Endometrial microvascular endothelial cells (primary cell): ENCODE results near the gene SOCS3. TPM values are rescaled to one million over a fixed set of nuclear protein-coding genes. Genes with fewer than 3 reads are reported as not detected.
"Not testable (repeated sequence)": the region's sequence is repeated elsewhere in the genome, so short reads cannot be mapped to it uniquely, and the experiment has no call there.

ENCODE experiments used
- in situ Hi-C: cut with HindIII; loops from 2 replicates; pipeline ENCODE4 v1.10.0; 2017; ENCODE audit warnings: low sequenced_read_pairs, low pct_unique_long_range_greater_than_20kb; ENCODE audit errors: inconsistent ontology term
- total RNA-seq: library from RNA; depleted of rRNA; stranded (reverse); fragments of >200 nt; gene quantifications from one replicate; pipeline ENCODE4 v1.2.3, GENCODE V29; 2015; ENCODE audit errors: inconsistent ontology term

The SOCS3 gene
- total RNA-seq, 1 donor from 2014 or later = 32.7 TPM

DNA sequence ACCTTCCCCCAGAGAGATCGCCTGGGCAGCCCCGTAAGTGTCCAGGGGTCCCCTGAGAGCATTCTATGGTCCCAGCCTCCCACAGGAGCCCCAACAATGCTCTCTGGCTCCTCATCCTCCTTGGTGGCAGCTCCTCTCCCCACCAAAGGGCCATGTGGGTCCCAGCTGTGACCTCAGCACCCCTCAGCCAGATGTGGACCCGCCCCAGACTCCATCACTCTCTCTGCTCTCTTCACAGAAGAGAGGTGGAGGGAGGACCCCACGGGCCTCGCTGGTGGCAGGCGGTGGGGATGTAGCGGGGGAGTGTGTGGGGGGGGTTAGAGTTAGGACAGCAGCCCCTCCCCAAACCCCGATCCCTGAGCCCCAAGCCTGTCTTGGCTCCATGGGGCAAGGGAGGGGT, 41.0 kb downstream of the SOCS3 start:
- in situ Hi-C loops = no loop called here

DNA sequence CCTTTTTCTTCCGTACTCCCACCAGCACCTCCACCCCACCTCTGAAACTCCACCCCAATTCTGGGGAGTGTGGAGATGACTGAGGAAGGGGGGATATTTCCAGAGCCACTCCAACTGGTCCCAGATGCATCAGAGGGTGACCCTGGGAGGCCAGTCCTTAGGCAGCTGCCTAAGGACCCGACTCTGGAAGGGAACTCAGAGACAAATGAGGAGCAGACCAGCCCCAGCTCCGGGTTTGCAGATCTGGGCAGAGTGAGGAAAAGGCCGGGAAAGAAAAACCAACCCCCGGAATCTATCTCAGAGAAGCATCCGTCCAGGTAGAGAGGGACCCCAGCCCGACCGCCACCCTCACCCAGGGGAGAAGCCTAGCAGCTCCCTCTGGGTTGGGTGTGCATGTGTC, 41.5 kb downstream of the SOCS3 start:
- in situ Hi-C loops = no loop called here

DNA sequence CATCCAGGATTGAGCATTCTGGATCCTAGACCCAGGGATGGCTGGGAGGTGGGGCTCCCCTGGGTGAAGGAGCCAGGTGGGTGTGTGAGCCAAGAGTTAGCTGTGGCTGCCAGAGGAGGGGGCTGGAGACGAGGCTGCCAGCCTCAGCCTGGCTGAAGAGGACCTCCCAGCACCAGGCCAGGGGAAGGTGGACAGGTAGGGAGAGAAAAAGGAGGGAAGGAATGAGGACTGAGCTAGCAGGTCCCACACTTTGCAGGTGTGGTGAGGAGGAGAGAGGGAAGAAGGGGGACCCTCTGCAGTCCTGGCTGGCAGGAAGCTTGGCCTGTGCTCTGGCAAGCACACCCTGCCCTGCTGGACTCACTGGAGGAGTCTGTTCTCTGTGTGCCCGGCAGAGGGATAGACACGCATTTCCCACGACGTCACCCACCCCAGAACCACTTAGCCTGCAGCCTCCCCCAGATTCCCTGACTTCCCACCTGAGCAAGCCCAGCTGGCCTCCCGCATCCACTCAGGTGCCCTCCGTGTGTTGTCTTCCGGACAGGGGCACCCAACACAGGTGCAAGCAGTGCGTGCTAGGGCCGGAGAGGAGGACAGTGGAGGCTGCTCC, 42.0 kb downstream of the SOCS3 start:
- in situ Hi-C loops = no loop called here

DNA sequence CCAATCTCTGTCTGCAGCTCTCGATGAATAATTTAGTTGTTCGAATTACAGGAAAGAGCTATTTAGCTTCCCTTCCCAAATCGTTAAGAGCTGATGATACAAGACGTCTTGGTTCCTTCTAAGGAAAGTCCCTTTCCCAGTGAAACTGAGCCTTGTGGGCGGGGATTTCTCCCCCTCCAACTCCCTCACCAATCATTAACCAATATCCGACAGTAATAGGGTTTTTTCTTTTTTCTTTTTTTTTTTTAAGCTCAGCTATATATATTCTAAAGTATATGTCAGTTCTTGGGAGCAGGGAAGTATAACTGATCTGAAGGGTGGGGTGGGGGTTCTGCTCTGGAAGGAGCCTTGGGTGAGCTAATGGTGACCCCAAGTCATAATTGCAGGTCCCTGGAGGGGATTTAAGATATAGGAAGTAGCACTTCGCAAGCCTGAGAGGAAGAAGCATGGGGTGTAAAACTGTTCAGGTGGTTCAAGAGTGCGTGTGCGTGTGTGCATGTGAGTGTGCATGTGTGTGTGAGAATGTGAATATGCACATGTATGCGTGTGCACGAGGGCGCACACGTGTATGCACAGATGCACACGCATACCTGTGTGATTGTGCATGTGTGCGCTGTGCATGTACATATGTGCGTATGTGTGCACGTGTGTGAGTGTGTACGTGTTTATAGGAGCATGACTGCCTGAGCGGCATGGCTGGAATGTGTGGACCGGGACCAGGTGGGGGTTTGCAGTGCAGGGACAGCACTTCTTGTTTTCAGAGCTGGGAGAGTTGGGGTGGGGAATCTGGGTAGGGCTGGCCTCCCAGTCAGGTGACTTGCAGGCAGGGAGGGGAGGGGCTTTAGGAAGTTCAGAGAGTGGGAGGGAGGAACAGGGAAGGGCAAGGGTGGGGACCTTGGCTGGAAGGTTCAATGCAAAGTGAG, 42.7 kb downstream of the SOCS3 start:
- in situ Hi-C loops = no loop called here

DNA sequence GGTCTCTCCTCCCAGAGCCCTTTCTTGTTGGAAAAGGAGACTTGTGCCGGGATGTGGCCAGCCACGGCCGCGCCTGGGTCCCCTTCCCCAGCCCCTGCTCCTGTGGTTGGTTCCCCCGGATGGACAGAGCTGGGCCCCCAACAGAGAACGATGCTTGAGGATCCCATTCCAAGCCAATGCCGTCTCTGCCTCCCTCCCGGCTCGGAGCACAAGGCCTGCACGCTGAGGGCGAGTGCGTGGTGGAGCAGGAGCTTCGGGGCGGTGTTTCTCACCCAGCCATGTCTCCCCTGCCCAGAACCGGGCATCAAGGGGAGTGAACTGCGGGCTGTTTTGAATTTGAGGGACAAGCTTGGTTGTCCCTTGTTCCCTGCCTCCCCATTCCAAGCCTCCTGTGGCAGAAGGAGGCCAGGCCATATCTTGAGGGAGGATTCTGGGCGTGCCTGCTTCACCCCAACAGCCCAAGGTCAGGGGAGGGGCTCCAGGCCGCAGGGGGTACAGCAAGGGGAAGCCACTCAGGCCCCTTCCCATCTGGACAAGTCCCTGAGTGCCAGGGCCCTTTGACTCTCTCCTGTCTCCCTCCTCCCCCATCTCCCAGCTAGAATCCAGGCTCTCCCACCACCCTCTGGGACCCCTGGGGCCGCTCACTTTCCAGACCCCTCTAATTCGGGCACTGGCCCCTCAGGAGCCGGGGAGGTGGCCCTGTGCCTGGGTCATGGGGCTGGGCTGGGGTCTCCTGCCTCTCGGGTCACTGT, 43.6 kb downstream of the SOCS3 start:
- in situ Hi-C loops = no loop called here

DNA sequence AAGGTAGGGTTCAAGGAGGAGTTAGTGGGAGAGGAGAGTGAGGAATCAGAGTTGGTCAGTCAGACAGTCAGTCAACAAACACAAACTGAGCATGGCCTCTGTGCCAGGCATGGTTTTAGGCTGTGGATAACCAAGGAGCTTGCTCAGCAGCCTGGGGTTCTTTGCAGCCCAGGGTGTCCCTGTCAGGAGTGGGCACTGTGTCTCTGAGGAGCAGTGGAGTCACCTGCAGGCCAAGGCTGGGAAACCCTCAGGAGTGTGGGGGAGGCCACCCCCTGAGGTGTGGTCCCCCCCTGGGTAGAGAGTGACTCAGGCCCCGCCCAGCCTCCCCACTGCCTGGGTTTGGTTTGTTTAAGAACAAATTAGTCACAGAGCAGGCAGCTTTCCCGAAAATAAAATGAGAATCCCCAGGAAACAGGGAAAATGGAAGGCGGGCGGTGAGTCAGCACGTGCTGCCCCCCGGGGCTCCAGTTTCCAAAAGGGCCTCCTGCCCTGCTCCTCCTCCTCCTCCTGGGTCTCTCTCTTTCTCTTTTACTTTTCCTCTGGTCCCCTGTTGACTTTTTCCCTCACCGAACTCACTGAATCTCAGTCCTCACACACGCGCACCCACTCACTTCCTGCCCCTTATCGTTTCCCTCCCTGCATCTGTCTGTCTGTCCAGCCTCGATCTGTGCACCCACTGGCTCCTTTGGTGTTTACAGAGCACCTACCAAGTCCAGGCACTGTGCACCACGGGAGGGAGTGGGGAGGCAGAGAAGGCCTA, 44.3 kb downstream of the SOCS3 start:
- in situ Hi-C loops = no loop called here

DNA sequence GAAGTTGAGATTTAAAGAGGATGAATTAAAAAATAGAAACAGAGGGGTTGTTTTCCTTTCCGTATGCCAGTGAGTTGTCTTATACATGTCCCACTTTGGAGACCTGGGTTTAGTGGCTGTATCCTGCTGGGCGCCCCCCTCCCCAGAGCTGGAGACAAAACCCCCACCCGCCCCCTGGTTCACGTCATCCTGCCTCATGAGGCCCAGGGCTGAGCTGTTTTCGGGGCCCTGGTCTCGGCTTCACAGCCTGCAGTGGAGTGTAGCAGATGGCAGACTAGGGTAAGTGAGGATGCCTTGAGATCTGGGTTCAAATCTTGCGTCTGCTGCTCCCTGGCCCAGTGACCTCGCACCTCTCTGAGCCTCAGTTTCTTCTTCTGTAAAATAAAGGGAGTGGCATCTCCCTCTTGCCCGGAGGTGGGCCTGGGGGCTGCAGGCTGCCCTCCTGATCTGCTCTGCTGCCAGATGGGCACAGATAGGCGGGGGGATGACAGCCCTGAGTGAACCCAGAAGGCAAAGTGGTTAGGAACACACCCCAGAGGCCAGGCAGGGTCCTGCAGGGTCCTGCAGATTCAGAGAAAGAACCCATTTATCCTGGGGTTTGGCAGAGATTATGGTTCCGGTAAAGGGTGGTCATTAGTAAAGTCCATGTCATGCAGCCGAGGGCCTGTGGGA, 45.1 kb downstream of the SOCS3 start:
- in situ Hi-C loops = no loop called here

DNA sequence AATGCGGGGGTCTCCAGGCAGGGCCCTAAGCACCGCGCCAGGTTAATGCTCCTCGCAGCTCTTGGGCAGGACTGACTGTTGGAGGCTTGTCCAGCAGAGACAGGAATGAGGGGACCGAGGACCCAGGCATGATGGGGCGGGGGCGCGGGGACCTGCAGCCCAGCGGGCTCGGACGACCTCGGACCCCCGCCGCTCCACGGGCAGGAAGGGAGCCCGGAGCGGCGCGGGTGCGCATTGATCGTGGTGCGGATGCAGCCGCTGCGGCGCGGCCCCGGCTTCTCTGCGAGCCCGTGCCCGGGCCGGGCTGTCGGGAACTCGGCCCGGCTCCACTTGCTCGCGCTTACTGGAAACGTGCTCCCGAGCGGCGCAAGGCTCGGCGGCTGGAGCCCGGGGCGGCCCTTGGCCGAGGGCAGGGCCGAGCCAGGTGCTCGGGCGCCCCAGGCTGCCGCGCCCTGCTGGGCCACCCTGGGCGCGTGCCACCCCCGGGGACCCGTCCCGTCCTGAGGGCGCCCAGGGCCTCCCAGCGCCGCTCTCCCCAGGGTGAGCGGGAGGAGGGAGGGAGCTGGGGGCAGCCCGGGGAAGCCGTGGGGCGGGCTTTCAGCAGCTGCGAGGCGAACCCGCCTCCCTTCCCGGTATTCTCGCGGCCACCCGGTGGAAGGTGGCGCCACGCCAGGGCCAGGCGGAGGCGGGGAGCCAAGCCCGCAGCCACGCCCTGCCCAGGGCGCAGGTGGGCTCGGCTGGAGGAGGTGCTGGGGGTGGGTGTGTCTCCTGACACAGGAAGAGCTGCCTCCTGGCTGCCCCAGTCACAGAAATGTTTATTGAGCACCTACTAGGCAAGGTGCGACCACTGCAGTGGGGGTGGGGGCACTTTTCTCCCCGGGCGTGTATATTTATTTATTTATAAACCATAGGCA, 45.9 kb downstream of the SOCS3 start:
- in situ Hi-C loops = no loop called here

DNA sequence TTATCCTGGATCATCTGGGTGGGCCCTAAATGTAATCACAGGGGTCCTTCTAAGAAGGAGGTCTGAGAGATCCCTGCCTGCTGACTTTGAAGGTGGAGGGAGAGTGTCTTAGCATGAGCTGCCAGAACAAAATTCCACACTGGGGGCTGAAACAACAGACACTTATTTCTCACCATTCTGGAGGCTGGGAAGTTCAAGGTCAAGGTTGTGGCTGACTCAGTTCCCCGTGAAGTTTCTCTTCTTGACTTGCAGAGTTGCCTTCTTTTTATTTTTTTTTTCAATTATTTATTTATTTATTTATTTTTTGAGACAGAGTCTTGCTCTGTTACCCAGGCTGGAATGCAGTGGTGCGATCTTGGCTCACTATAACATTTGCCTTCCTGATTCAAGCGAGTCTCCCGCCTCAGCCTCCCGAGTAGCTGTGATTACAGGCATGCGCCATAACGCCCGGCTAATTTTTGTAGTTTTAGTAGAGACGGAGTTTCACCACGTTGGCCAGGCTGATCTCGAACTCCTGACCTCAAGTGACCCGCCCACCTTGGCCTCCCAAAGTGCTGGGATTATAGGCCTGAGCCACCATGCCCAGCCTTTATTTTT, 50.1 kb downstream of the SOCS3 start:
- in situ Hi-C loops = not testable (repeated sequence)

DNA sequence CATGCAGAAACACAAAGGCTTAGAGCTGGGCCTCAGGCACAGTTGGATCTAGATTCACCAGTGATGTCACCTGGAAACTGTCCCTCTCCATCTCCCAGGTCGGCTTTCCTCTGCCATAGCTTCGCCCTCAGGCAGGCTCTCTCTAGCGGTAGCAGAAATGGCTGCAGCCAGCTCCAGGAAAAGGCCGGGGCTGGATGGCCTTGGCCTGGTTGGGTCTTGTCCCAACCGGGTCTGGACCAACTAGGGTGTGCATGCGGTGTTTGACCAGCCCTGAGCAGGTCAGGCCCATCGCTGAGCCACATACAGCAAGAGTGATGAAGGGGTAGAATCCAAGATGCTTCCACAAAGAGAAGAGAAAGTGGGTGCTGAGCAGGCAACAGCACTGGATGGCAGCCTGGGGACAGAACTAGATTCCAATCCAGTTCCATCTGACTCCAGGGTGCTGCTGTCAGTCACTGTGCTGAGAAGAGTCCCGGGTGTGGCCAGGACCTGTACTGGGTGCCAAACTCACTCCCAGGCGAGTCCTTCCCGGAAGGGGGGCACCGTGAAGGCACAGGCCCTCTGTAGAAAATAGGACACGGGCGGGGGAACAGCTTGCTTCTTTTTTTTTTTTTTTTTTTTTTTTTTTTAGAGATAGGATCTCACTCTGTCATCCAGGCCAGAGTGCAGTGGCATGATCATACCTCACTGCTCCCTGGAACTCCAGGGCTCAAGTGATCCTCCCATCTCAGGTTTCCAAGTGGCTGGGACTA, 51.8 kb downstream of the SOCS3 start:
- in situ Hi-C loops = no loop called here

DNA sequence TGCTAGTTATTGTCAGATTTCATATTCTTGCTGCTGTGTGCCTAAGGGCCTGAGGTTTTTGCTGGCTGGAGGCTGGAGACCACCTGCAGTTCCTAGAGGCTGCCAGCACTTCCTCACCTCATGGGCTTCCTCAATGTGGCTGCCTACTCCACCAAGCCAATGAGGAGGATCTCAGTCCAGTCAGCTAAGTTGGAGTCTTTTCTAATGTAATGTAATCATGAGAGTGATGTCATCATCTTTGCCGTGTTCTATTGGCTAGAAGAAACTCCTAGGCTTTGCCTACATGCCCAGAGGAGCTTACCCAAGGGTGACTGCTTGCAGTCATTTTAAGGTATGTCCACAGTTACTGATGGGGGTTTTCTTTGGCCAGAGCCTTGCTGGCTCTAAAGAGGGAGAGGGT, 53.0 kb downstream of the SOCS3 start:
- in situ Hi-C loops = no loop called here

Other genes with a start within 250 kb of the SOCS3 start
- 30.3 TPM for gene TMC6, start 231.3 kb downstream of the SOCS3 start, total RNA-seq
- not detected for gene TMC8, start 229.3 kb downstream of the SOCS3 start, total RNA-seq
- not detected for gene C17orf99, start 213.7 kb downstream of the SOCS3 start, total RNA-seq
- gene SYNGR2, start 191.5 kb downstream of the SOCS3 start, total RNA-seq = 37.4 TPM
- 139 TPM for gene TK1, start 173.0 kb downstream of the SOCS3 start, total RNA-seq
- gene AFMID, start 172.7 kb downstream of the SOCS3 start, total RNA-seq = 23.1 TPM
- 92.2 TPM for gene BIRC5, start 145.8 kb downstream of the SOCS3 start, total RNA-seq
- not detected for gene TMEM235, start 128.4 kb downstream of the SOCS3 start, total RNA-seq
- gene PGS1, start 18.6 kb upstream of the SOCS3 start, total RNA-seq = 37.5 TPM
- not detected for gene DNAH17, start 217.3 kb upstream of the SOCS3 start, total RNA-seq